DMS53 treated with DMSO at 0.1 percent for 48 hours (cell line): ENCODE results near the gene NDUFS7.
"Not testable (repeated sequence)": the region's sequence is repeated elsewhere in the genome, so short reads cannot be mapped to it uniquely, and the experiment has no call there.

Experiments
- DNase-seq: peaks from one replicate; lab custom pipeline; 2025; ENCODE audit not compliant: unreplicated experiment; lab: John Stamatoyannopoulos, UW

Gene NDUFS7

GRCh38 chr19:1416014-1416841 lies 32.5 kb downstream of the NDUFS7 start:
- DNase-seq: no peak

- DNase-seq: no peak
Measured at GRCh38 chr19:1417145-1417544, 33.4 kb downstream of the NDUFS7 start.

- DNase-seq: no peak
Measured at GRCh38 chr19:1417681-1418495, 34.2 kb downstream of the NDUFS7 start.

GRCh38 chr19:1418496-1418775 lies 34.7 kb downstream of the NDUFS7 start:
- DNase-seq: no peak

- DNase-seq: no peak
Measured at GRCh38 chr19:1418951-1419738, 35.4 kb downstream of the NDUFS7 start.

GRCh38 chr19:1420085-1420484 lies 36.4 kb downstream of the NDUFS7 start:
- DNase-seq: not testable (repeated sequence)

GRCh38 chr19:1420590-1420989 lies 36.9 kb downstream of the NDUFS7 start:
- DNase-seq: no peak

GRCh38 chr19:1421218-1421957 lies 37.7 kb downstream of the NDUFS7 start:
- DNase-seq: no peak

GRCh38 chr19:1421958-1422305 lies 38.2 kb downstream of the NDUFS7 start:
- DNase-seq: no peak

- DNase-seq: no peak
Measured at GRCh38 chr19:1422360-1422759, 38.7 kb downstream of the NDUFS7 start.

- DNase-seq: no peak
Measured at GRCh38 chr19:1422943-1423342, 39.2 kb downstream of the NDUFS7 start.

- no peak for DNase-seq
Measured at GRCh38 chr19:1423436-1424191, 39.9 kb downstream of the NDUFS7 start.

- DNase-seq: peak; percentile 77
Measured at GRCh38 chr19:1424192-1424955, 40.7 kb downstream of the NDUFS7 start.

- DNase-seq: no peak
Measured at GRCh38 chr19:1425102-1425837, 41.6 kb downstream of the NDUFS7 start.

GRCh38 chr19:1425902-1426301 lies 42.2 kb downstream of the NDUFS7 start:
- no peak for DNase-seq

GRCh38 chr19:1426736-1427135 lies 43.0 kb downstream of the NDUFS7 start:
- no peak for DNase-seq

GRCh38 chr19:1427221-1427920 lies 43.7 kb downstream of the NDUFS7 start:
- no peak for DNase-seq

GRCh38 chr19:1428738-1429391 lies 45.2 kb downstream of the NDUFS7 start:
- DNase-seq: no peak
